ENCODE measurements around the gene ZNF467.

Gene ZNF467

DNA sequence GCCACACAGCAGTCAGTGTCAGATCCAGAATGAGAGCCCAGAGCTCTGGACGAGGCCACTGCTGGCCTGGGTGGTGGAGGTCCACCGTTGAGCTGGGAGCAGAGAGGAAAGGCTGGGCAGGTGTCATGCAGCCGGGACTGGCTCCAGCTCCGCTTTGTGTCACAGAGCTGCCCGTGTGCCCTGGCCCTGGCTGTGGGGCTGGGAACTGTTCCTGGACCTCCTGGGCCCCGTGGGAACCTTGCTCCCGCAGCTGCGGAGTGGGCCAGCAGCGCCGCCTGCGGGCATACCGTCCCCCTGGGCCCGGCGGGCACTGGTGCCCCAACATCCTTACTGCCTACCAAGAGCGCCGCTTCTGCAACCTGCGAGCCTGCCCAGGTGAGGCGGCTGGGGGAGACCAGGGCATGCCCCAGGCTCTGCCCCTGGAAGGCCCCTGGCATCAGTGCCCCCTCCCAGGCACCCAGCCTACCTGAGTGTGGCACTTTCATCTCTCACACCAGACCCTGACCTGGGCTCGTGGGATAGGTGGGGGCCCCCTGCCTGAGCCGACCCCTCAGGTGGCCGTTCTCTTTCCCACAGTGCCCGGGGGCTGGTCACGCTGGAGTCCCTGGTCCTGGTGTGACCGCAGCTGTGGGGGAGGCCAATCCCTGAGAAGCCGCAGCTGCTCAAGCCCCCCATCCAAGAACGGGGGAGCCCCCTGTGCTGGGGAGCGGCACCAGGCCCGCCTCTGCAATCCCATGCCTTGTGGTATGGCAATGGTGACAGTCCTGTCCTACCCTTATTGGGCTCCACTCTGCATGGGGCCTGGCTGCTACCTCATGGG, 46.0 kb upstream of the ZNF467 start:
- TF ChIP-seq, protein P1, sequence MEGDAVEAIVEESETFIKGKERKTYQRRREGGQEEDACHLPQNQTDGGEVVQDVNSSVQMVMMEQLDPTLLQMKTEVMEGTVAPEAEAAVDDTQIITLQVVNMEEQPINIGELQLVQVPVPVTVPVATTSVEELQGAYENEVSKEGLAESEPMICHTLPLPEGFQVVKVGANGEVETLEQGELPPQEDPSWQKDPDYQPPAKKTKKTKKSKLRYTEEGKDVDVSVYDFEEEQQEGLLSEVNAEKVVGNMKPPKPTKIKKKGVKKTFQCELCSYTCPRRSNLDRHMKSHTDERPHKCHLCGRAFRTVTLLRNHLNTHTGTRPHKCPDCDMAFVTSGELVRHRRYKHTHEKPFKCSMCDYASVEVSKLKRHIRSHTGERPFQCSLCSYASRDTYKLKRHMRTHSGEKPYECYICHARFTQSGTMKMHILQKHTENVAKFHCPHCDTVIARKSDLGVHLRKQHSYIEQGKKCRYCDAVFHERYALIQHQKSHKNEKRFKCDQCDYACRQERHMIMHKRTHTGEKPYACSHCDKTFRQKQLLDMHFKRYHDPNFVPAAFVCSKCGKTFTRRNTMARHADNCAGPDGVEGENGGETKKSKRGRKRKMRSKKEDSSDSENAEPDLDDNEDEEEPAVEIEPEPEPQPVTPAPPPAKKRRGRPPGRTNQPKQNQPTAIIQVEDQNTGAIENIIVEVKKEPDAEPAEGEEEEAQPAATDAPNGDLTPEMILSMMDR (IDR thresholded peaks at IDR 0.05; ENCODE audit: low read depth, low read length): no peak
- TF ChIP-seq, protein P2, sequence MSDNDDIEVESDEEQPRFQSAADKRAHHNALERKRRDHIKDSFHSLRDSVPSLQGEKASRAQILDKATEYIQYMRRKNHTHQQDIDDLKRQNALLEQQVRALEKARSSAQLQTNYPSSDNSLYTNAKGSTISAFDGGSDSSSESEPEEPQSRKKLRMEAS (IDR thresholded peaks at IDR 0.05; ENCODE audit: low read depth, low read length): no peak
- DNase-seq (ENCODE audit: low read depth): no peak

DNA sequence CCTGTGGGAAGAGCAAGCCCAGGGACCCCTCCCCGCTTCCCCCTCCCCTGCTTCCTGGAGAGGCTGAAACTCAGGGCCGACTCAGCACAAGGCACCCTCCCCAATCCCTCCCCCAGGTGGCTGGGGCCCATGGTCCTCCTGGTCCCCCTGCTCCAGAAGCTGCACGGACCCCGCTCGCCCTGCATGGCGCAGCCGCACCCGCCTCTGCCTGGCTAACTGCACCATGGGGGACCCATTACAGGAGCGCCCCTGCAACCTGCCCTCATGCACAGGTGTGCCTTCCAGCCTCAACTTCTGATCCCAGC, 45.1 kb upstream of the ZNF467 start:
- H3K4me3 ChIP-seq (ENCODE audit: low read depth, low read length): no peak overlapping the region
- TF ChIP-seq, protein P1 (IDR thresholded peaks at IDR 0.05; ENCODE audit: low read depth, low read length): no peak
- TF ChIP-seq, protein P2 (IDR thresholded peaks at IDR 0.05; ENCODE audit: low read depth, low read length): no peak
- no peak for TF ChIP-seq POLR2A (IDR thresholded peaks at IDR 0.05; ENCODE audit: extremely low read depth, insufficient read length)
- TF ChIP-seq MYC (IDR thresholded peaks at IDR 0.05; ENCODE audit: low read depth, low read length): no peak
- DNase-seq (ENCODE audit: low read depth): no peak

More for the DNA sequence above, 46.0 kb upstream of the ZNF467 start:
- no peak overlapping the region for H3K4me3 ChIP-seq (ENCODE audit: low read depth, low read length)

DNA sequence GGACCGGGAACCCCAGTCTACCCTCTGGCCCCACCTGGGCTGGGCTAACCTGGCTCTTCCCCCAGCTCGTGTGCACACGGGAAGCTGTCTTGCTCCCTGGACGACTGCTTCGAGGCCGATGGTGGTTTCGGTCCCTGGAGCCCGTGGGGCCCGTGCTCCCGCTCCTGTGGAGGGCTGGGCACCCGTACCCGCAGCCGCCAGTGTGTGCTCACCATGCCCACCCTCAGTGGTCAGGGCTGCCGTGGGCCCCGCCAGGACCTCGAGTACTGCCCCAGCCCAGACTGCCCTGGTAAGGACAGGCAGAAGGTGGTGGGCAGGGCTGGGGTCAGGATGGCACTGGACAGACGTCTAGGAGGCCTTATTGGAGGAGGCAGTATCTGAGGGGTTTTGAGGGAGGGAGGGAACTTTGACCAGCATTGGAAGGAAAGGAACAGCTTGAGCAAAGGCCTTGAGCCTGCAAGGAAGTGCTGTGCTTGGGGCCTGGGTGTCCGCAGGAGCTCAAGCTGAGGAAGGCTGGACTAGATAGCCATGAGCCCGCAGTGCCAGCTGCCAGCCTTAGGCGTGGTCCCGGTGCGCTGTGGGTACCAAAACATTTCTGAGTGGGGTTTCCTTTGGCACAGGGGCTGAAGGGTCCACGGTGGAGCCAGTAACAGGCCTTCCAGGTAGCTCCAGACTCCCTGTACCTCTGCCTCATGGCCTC, 44.6 kb upstream of the ZNF467 start:
- no peak for DNase-seq (ENCODE audit: low read depth)
- no peak overlapping the region for H3K4me3 ChIP-seq (ENCODE audit: low read depth, low read length)
- TF ChIP-seq MYC (IDR thresholded peaks at IDR 0.05; ENCODE audit: low read depth, low read length): no peak
- TF ChIP-seq, protein P1 (IDR thresholded peaks at IDR 0.05; ENCODE audit: low read depth, low read length): no peak
- TF ChIP-seq, protein P2 (IDR thresholded peaks at IDR 0.05; ENCODE audit: low read depth, low read length): no peak
- TF ChIP-seq POLR2A (IDR thresholded peaks at IDR 0.05; ENCODE audit: extremely low read depth, insufficient read length): no peak

DNA sequence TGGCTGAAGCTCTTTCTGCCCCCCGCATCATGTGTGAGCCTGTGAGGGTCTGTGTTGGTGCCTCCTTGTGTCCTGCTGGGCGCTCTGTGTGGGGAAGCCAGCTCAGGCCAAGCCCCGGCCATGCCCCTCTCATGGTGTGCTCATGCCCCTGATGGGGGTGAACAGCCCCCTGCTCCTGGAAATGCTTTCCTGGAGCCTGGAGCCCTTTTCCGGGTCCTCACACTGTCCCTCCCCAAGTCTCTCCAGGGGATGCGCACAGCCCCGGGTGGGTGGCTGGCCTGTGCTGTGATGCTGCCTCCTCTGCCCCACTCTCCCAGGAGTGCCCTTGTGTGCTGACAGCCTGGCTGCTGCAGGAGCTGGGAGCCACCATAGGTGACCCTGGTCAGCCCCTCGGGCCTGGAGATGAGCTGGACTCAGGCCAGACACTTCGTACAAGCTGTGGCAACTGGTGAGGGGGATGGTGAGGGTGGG, 43.9 kb upstream of the ZNF467 start:
- no peak overlapping the region for H3K4me3 ChIP-seq (ENCODE audit: low read depth, low read length)
- TF ChIP-seq, protein P2 (IDR thresholded peaks at IDR 0.05; ENCODE audit: low read depth, low read length): no peak
- TF ChIP-seq MYC (IDR thresholded peaks at IDR 0.05; ENCODE audit: low read depth, low read length) (no peak), POLR2A (IDR thresholded peaks at IDR 0.05; ENCODE audit: extremely low read depth, insufficient read length) (no peak)
- no peak for DNase-seq (ENCODE audit: low read depth)

DNA sequence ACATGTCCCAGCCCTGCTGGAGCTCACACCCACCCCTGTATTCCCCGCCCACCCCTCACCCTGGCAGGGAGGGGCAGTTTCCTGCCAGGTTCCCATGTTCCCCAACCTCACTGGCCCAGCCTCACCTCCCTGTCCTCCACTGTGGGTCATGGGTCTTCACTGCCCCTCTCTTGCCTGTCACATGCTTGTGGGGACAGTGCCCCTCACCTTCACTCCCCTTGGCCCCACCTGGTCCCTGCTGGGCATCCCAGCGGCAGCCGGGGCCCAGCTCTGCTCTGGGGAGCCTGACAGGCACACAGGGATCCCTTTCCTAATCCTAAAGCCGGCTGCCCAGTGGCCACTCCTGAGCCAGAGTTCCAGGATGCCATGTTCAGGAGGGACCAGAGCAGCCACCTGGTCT, 43.4 kb upstream of the ZNF467 start:
- H3K4me3 ChIP-seq (ENCODE audit: low read depth, low read length): no peak overlapping the region
- DNase-seq (ENCODE audit: low read depth): no peak
- TF ChIP-seq MYC (IDR thresholded peaks at IDR 0.05; ENCODE audit: low read depth, low read length): no peak
- TF ChIP-seq, protein P1 (IDR thresholded peaks at IDR 0.05; ENCODE audit: low read depth, low read length): no peak
- TF ChIP-seq, protein P2 (IDR thresholded peaks at IDR 0.05; ENCODE audit: low read depth, low read length): no peak
- no peak for TF ChIP-seq POLR2A (IDR thresholded peaks at IDR 0.05; ENCODE audit: extremely low read depth, insufficient read length)

DNA sequence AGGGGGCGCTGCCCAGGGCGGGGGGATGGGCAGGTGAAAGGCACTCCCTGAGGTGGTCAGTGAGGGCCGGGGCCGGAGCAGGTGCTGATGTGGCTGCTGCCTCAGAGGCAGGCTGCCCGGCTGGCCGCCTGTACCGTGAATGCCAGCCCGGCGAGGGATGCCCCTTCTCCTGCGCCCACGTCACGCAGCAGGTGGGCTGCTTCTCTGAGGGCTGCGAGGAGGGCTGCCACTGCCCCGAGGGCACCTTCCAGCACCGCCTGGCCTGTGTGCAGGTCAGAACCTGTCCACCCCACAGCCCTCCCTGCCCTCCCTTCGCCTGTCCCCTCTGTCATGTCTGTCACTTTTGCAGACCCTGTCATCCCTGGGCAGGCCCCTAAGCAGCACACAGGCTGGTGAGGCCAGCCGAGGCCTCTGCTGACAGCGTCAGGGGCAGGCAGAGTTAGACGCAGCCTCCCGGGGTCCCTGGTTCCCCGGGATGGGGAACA, 42.9 kb upstream of the ZNF467 start:
- no peak overlapping the region for H3K4me3 ChIP-seq (ENCODE audit: low read depth, low read length)
- TF ChIP-seq, protein P2 (IDR thresholded peaks at IDR 0.05; ENCODE audit: low read depth, low read length): no peak
- TF ChIP-seq MYC (IDR thresholded peaks at IDR 0.05; ENCODE audit: low read depth, low read length) (no peak), POLR2A (IDR thresholded peaks at IDR 0.05; ENCODE audit: extremely low read depth, insufficient read length) (no peak)
- TF ChIP-seq, protein P1 (IDR thresholded peaks at IDR 0.05; ENCODE audit: low read depth, low read length): no peak
- no peak for DNase-seq (ENCODE audit: low read depth)
